ENCODE measurements around the gene SLC6A13. TPM values are rescaled to one million over a fixed set of nuclear protein-coding genes. Genes with fewer than 3 reads are reported as not detected.

Gene SLC6A13
- total and polyA plus RNA-seq, 3 donors from 2014 or later = 3.5 to 12.5 (median 4.7) TPM

GRCh38 chr12:227286-227915 is 35.2 kb downstream of the SLC6A13 start:
- WGBS, 2 donors = 98% methylated on average over 6 to 7 of the region's 7 CpGs
- Histone ChIP-seq H3K9me3 (no peaks in the 10 kb centered on the region), H3K27ac (no peak overlapping the region), H3K4me1 (no peaks in the 10 kb centered on the region), H3K36me3 (ENCODE audit: low read depth, missing control alignments) (no peaks in the 10 kb centered on the region), H3K27me3 (no peaks in the 10 kb centered on the region), H3K4me3 (no peak overlapping the region)
- no peak for DNase-seq
- intact Hi-C loops (cut with DNase I; ENCODE audit: low total_unique reads) = no loop called here
- TF ChIP-seq CTCF (IDR thresholded peaks at IDR 0.05) = no peak

GRCh38 chr12:226401-226800 is 36.2 kb downstream of the SLC6A13 start:
- no peaks in the 10 kb centered on the region for H3K27me3 ChIP-seq
- H3K27ac ChIP-seq = no peak overlapping the region
- DNase-seq = no peak
- no peaks in the 10 kb centered on the region for H3K4me1 ChIP-seq
- H3K36me3 ChIP-seq (ENCODE audit: low read depth, missing control alignments) = no peaks in the 10 kb centered on the region
- H3K9me3 ChIP-seq = no peaks in the 10 kb centered on the region
- intact Hi-C loops (cut with DNase I; ENCODE audit: low total_unique reads) = no loop called here
- TF ChIP-seq CTCF (IDR thresholded peaks at IDR 0.05) (no peak), POLR2A (IDR thresholded peaks at IDR 0.05) (no peak)
- H3K4me3 ChIP-seq = no peak overlapping the region
- 90 to 95% methylated on average over 13 to 14 of the region's 14 CpGs for WGBS, 2 donors

GRCh38 chr12:225012-225411 is 37.6 kb downstream of the SLC6A13 start:
- WGBS, 2 donors = 92 to 96% methylated on average over 18 of the region's 18 CpGs
- peak; percentile 9 for DNase-seq
- H3K27me3 ChIP-seq = no peaks in the 10 kb centered on the region
- intact Hi-C loops (cut with DNase I; ENCODE audit: low total_unique reads) = no loop called here
- no peaks in the 10 kb centered on the region for H3K9me3 ChIP-seq
- no peak overlapping the region for H3K27ac ChIP-seq
- no peak overlapping the region for H3K4me3 ChIP-seq
- no peaks in the 10 kb centered on the region for H3K36me3 ChIP-seq (ENCODE audit: low read depth, missing control alignments)
- H3K4me1 ChIP-seq = no peaks in the 10 kb centered on the region
- no peak for TF ChIP-seq POLR2A (IDR thresholded peaks at IDR 0.05)

- no peaks in the 10 kb centered on the region for H3K9me3 ChIP-seq
- no peak overlapping the region for H3K27ac ChIP-seq
- intact Hi-C loops (cut with DNase I; ENCODE audit: low total_unique reads) = no loop called here
- 93 to 97% methylated on average over 9 of the region's 9 CpGs for WGBS, 2 donors
- DNase-seq = no peak
- no peaks in the 10 kb centered on the region for H3K4me1 ChIP-seq
- H3K27me3 ChIP-seq = no peaks in the 10 kb centered on the region
- no peak overlapping the region for H3K4me3 ChIP-seq
- TF ChIP-seq POLR2A (IDR thresholded peaks at IDR 0.05) = no peak
- no peak for TF ChIP-seq CTCF (IDR thresholded peaks at IDR 0.05)
- H3K36me3 ChIP-seq (ENCODE audit: low read depth, missing control alignments) = no peaks in the 10 kb centered on the region
These were observed 38.3 kb downstream of the SLC6A13 start for GRCh38 chr12:224330-224729.

GRCh38 chr12:223841-224240 is 38.8 kb downstream of the SLC6A13 start:
- no peaks in the 10 kb centered on the region for H3K9me3 ChIP-seq
- TF ChIP-seq CTCF (IDR thresholded peaks at IDR 0.05) (no peak), POLR2A (IDR thresholded peaks at IDR 0.05) (no peak)
- H3K27ac ChIP-seq = no peak overlapping the region
- no peaks in the 10 kb centered on the region for H3K36me3 ChIP-seq (ENCODE audit: low read depth, missing control alignments)
- intact Hi-C loops (cut with DNase I; ENCODE audit: low total_unique reads) = no loop called here
- no peaks in the 10 kb centered on the region for H3K4me1 ChIP-seq
- no peaks in the 10 kb centered on the region for H3K27me3 ChIP-seq
- 81 to 85% methylated on average over 10 to 11 of the region's 11 CpGs for WGBS, 2 donors
- DNase-seq = no peak
- H3K4me3 ChIP-seq = no peak overlapping the region
